HG03064 (cell line): ENCODE results near the gene XPO6.

Experiments
- ATAC-seq: cut with Tn5 transposase; IDR thresholded peaks from one replicate; pipeline ENCODE4 v1.9.1; 2021; ENCODE audit warnings: low read depth; ENCODE audit not compliant: unreplicated experiment

Gene XPO6

DNA sequence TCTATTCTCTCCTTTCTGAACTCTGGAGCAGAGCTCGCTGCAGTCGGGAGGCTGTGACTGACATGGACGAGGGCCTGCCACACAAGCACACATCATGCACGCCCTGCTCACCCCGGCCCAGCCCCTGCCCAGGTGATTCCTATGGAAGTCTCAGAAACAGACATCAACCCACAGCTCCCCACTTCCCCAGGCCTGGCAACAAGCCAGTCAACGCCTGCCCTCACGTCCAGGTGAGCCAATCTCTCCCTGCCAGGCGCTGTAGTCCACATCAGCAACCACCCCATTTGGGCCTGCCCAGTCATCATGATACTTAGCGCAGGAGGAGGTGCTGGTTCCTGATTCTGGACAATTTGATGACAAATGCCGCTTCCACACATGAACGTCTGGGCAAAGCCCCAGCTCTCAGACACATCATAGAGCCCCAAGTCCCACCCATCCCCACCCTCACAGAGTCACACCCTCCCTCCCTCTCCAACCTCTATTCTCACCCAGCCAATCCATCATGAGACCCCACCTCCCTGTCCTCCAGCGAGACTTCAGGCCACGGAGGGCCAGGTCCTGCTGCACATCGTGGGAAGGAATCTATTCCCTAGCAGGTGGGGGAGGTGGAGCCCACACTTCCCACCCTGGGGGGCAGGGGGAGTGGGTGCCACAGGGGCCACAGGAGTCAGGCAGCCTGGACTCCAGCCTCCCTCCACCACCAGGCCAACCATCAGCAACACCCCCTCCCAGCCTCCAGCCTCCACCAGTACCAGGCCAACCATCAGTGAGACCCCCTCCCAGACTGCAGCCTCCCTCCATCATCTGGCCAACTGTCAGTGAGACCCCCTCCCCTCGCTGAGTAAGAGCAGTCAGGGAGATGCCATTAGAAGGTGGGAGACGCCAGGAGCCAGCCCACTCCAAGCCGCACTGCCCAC is 114.5 kb downstream of the XPO6 start:
- ATAC-seq = no peak

DNA sequence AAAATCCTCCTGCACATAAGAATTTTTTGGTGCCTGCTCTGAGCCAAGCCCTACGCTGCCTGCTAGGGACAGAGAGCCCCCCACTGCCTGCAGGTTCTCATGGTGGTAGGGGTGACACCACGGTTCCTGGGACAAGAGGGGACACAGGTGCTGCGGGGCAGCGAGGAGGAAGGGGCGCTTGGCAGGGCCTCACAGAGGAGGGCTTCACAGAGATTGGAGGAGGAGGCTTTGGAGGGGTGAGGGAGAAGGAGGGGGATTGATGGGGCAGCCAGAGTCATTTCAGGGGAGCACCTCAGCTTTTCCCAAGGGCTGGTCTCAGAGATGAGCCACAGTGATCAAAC is 118.4 kb downstream of the XPO6 start:
- no peak for ATAC-seq

- no peak for ATAC-seq
Measured at GRCh38 chr16:28092721-28093384, 118.9 kb downstream of the XPO6 start.

- no peak for ATAC-seq
Measured at GRCh38 chr16:28091656-28092055, 120.1 kb downstream of the XPO6 start.

GRCh38 chr16:28090646-28091377 is 121.0 kb downstream of the XPO6 start:
- ATAC-seq = no peak

- ATAC-seq = no peak
Measured at GRCh38 chr16:28089992-28090365, 121.8 kb downstream of the XPO6 start.

DNA sequence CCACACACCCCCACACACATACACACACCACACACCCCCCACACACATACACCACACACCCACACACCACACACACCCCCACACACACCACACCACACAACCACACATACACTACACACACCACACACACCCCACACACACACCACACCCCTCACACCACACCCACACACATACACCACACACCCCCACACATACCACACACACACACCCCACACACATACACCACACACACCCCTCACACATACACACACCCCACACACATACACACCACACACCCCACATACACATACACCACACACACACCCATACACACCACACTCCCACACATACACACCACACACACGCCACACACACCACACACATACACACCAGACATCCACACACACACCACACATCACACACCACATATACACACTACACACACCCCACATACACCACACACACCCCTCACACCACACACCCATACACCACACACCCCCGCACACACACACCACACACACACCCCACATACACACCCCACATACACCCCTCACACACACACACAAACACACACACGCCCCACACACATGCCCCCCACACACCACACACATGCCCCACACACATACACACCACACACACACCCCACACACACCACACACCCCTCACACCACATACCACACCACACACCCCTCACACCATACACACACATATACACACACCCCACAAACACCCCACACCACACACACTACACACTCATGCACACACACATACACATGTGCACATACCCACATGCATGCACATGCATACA is 122.4 kb downstream of the XPO6 start:
- ATAC-seq = no peak

- no peak for ATAC-seq
Measured at GRCh38 chr16:28087675-28088300, 124.0 kb downstream of the XPO6 start.

DNA sequence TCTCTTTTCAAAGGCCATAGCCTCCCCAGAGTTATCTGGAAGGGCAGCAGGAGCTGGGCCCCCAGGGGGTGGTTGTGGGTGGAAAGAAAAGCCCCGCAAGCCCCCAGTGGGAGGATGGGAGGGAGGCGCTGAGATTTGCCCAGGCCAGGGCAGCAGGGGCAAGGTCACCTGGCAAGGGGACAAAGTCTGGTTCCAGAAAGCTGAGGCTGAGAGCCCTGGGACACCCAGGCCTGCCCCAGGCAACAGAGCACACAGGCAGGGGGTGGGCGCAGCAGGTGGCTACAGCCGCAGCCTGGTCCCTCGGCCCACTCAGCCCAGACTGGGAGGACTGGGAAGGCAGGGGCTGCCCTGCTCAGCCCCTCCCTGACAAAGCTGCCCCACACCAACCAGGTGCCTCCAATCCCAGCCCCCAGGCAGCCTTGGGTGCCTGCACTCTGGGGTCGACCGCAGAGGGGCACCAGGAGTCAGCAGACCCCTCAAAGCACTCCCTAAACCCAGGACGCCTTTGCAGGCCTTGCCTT is 124.6 kb downstream of the XPO6 start:
- ATAC-seq = no peak

GRCh38 chr16:28086186-28087139 is 125.3 kb downstream of the XPO6 start:
- ATAC-seq = no peak

DNA sequence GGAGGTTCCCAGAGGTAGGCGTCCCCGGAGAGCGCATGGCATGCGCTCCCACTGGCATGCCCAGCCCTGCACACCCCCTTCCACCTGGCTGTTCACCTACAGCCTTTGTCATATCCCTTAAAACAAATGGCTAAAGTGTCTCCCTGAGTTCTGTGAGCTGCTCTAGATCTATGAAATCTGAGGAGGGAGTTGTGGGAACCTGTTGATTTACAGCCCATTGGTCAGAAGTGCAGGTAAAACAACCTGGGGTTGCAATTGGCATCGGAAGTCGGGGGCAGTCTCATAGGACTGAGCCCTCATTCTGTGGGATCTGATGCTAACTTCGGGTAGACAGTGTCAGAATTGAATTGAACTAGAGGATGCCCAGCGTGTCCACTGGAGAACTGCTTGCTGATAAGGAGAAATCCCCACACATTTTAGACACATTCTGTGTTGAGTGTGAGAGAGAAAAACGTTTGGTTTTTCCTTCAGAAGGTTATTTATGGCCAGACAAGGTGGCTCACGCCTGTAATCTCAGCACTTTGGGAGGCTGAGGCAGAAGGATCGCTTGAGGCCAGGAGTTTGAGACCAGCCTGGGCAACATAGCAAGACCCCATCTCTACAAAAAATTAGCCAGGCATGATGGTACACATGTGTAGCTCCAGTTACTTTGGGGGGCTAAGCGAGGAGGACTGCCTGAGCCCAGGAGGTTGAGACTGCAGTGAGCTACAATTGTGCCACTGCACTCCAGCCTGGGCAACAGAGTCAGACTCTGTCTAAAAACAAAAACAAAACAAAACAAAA is 126.2 kb downstream of the XPO6 start:
- no peak for ATAC-seq

- no peak for ATAC-seq
Measured at GRCh38 chr16:28084209-28084608, 127.6 kb downstream of the XPO6 start.

GRCh38 chr16:28082624-28083023 is 129.1 kb downstream of the XPO6 start:
- no peak for ATAC-seq

GRCh38 chr16:28081391-28081968 is 130.3 kb downstream of the XPO6 start:
- ATAC-seq = no peak

GRCh38 chr16:28078261-28078660 is 133.5 kb downstream of the XPO6 start:
- ATAC-seq = no peak

DNA sequence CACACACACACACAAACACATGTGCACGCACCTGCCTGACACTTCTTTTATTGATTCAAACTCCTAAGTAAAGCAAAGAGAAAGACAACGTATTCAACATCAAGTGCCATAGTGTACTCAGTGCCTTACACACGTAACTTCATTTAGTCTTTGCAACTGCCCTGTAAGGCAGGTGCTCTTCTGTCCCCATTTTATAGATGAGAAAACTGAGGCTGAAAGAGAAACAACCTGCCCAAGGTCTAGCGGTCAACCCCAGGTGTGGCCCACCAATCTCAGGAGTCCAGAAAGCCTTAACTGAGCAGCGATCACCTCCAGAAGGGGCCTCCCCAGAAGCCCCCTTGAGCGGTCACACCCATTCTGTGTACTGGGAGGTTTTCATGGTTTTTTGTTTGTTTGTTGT is 137.9 kb downstream of the XPO6 start:
- ATAC-seq = no peak

DNA sequence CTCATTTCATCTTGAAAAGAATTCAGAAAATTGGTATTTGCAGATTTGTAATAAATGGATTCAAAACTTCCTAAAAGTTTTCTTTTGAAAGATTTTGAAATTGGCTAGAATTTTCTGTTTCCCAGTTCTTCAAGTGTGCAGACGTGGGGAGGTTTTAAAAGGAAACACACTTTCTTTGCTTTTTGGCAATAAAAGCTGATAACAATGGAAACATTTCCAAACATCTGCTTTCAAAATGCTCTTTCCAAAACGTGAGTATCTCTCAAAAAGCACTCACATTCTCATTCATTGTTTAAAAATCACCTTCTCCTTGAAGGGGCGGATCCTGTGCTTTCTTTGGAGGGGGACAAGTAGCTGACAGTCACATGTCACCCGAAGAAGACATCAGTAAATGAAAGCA is 139.7 kb downstream of the XPO6 start:
- no peak for ATAC-seq
